ENCODE results near the gene TRAF5.

GRCh38 chr1:211335522-211336157 is 9.0 kb downstream of the TRAF5 start:
- TF ChIP-seq CTCF (IDR thresholded peaks at IDR 0.05) (no peak), POLR2A (IDR thresholded peaks at IDR 0.05) (no peak)
